SK-N-MC (cell line): Measurements from ENCODE around the gene SLC49A3.

Source experiments
- DNase-seq: peaks from one replicate; pipeline ENCODE4 v3.0.0-alpha.2; 2011; ENCODE audit warnings: low read depth, low spot score
- H3K27ac ChIP-seq: fragments of 200-600 bp; sonication (generic); 2 replicates; pipeline ENCODE4 v1.5.1; 2016; ENCODE audit warnings: mixed run types
- H3K36me3 ChIP-seq: fragments of 200-600 bp; sonication (generic); 2 replicates; pipeline ENCODE4 v1.6.1; 2017; ENCODE audit warnings: antibody characterized with exemption, low read length, mixed read lengths; ENCODE audit not compliant: insufficient read depth
- H3K4me3 ChIP-seq: fragments of 200-600 bp; sonication (generic); 2 replicates; pipeline ENCODE4 v1.5.1; 2016
- H3K9ac ChIP-seq: fragments of 200-600 bp; sonication (generic); 2 replicates; pipeline ENCODE4 v1.8.0; 2017; ENCODE audit warnings: mixed run types, mixed read lengths; ENCODE audit not compliant: insufficient read length
- H3K9me3 ChIP-seq: fragments of 200-600 bp; sonication (generic); 2 replicates; pipeline ENCODE4 v1.6.1; 2017; ENCODE audit warnings: low read depth, mild to moderate bottlenecking, antibody characterized with exemption, low read length, moderate library complexity, mixed read lengths
- EZH2 ChIP-seq: fragments of 200-600 bp; sonication (generic); IDR thresholded peaks from one replicate; pipeline ENCODE4 v1.6.1; 2017; ENCODE audit warnings: antibody characterized with exemption
- FOXP2 ChIP-seq: optimal IDR thresholded peaks from 2 replicates; pipeline ENCODE3; 2011; ENCODE audit warnings: mild to moderate bottlenecking, moderate library complexity; ENCODE audit not compliant: insufficient read depth; ENCODE audit errors: extremely low read length, control extremely low read depth
- POLR2AphosphoS5 ChIP-seq: IDR thresholded peaks from 2 replicates; pipeline ENCODE4 v1.6.1; 2012; ENCODE audit warnings: mild to moderate bottlenecking, low read depth, low read length, borderline replicate concordance

SLC49A3 gene

GRCh38 chr4:665751-666435 lies 23.1 kb downstream of the SLC49A3 start:
- H3K27ac ChIP-seq = no peak overlapping the region
- H3K36me3 ChIP-seq = peaks cover 4% of the 10 kb centered on the region; the same call in 1 of the 2 replicates
- H3K9ac ChIP-seq = no peak overlapping the region
- no peak for DNase-seq
- TF ChIP-seq EZH2 = no peak
- no peak for TF ChIP-seq FOXP2
- TF ChIP-seq POLR2AphosphoS5 = no peak
- no peaks in the 10 kb centered on the region for H3K9me3 ChIP-seq
- H3K4me3 ChIP-seq = no peak overlapping the region

GRCh38 chr4:665381-665750 lies 23.6 kb downstream of the SLC49A3 start:
- Histone ChIP-seq H3K9ac (no peak overlapping the region), H3K9me3 (no peaks in the 10 kb centered on the region), H3K4me3 (no peak overlapping the region), H3K27ac (no peak overlapping the region), H3K36me3 (no peaks in the 10 kb centered on the region)
- no peak for TF ChIP-seq EZH2
- TF ChIP-seq POLR2AphosphoS5 = no peak
- no peak for TF ChIP-seq FOXP2
- DNase-seq = no peak

- no peak for DNase-seq
- Histone ChIP-seq H3K27ac (no peak overlapping the region), H3K9me3 (no peaks in the 10 kb centered on the region), H3K4me3 (no peak overlapping the region), H3K36me3 (no peaks in the 10 kb centered on the region), H3K9ac (no peak overlapping the region)
- TF ChIP-seq FOXP2 (no peak), POLR2AphosphoS5 (no peak), EZH2 (no peak)
These were observed 24.2 kb downstream of the SLC49A3 start for GRCh38 chr4:664713-665231.

- TF ChIP-seq POLR2AphosphoS5 (no peak; the same call in 1 of the 2 replicates), EZH2 (no peak), FOXP2 (no peak)
- Histone ChIP-seq H3K9ac (peak overlapping the region; percentile 55), H3K9me3 (no peaks in the 10 kb centered on the region), H3K4me3 (peak overlapping the region; percentile 71), H3K27ac (no peak overlapping the region), H3K36me3 (no peaks in the 10 kb centered on the region)
- DNase-seq = no peak
These were observed 25.2 kb downstream of the SLC49A3 start for GRCh38 chr4:663438-664428.

- TF ChIP-seq FOXP2 (no peak), POLR2AphosphoS5 (no peak), EZH2 (no peak)
- no peaks in the 10 kb centered on the region for H3K36me3 ChIP-seq
- H3K27ac ChIP-seq = no peak overlapping the region
- no peaks in the 10 kb centered on the region for H3K9me3 ChIP-seq
- peak overlapping the region; percentile 71 for H3K4me3 ChIP-seq
- no peak for DNase-seq
- peak overlapping the region; percentile 55 for H3K9ac ChIP-seq
These were observed 25.9 kb downstream of the SLC49A3 start for GRCh38 chr4:663046-663437.

GRCh38 chr4:661881-662761 lies 26.8 kb downstream of the SLC49A3 start:
- TF ChIP-seq POLR2AphosphoS5 (no peak), FOXP2 (no peak), EZH2 (no peak)
- Histone ChIP-seq H3K4me3 (no peak overlapping the region), H3K9ac (no peak overlapping the region), H3K36me3 (no peaks in the 10 kb centered on the region), H3K9me3 (no peaks in the 10 kb centered on the region), H3K27ac (no peak overlapping the region)
- DNase-seq = no peak

- TF ChIP-seq EZH2 (no peak), FOXP2 (no peak), POLR2AphosphoS5 (no peak)
- Histone ChIP-seq H3K9ac (no peak overlapping the region), H3K27ac (no peak overlapping the region), H3K36me3 (no peaks in the 10 kb centered on the region), H3K9me3 (no peaks in the 10 kb centered on the region), H3K4me3 (no peak overlapping the region)
- DNase-seq = no peak
These were observed 27.7 kb downstream of the SLC49A3 start for GRCh38 chr4:661231-661630.
